ENCODE measurements around the gene NEURL1B.
A peak's percentile ranks its signal among the peaks of the same experiment; 100 is the strongest.

Gene NEURL1B

DNA sequence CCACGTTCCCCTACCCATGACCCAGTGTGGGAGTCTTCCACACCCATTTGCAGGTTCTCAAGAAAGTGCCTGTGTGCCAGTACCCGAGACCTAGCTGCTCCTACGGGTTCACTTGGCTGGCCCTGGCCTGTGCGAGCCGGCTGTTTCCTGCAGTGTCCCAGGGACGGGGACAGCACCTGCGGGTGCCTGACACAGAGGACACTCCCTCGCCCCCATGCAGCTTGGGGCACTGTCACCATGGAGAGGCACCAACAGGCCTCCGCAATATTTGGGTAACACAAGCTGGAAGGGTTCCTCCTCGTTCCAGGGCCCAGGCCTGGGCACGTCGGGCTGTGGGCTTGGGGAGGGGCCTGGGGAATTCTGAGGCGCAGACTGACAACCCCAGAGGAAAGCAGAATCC lies 88.5 kb downstream of the NEURL1B start:
- TF ChIP-seq TCF12 (IDR thresholded peaks at IDR 0.05; ENCODE audit: low read depth) (no peak), ZBTB7A (IDR thresholded peaks at IDR 0.05; ENCODE audit: low read depth) (no peak), TAF1 (IDR thresholded peaks at IDR 0.05; ENCODE audit: low read depth) (no peak), CREB1 (IDR thresholded peaks at IDR 0.05; ENCODE audit: low read depth) (no peak), EGR1 (IDR thresholded peaks at IDR 0.05) (no peak), EP300 (IDR thresholded peaks at IDR 0.05; ENCODE audit: borderline replicate concordance) (no peak), YY1 (IDR thresholded peaks at IDR 0.05; ENCODE audit: low read depth) (no peak), FOXM1 (IDR thresholded peaks at IDR 0.05; ENCODE audit: borderline replicate concordance, low read depth) (no peak), TEAD4 (IDR thresholded peaks at IDR 0.05) (no peak), NFIC (IDR thresholded peaks at IDR 0.05) (no peak), CEBPB (IDR thresholded peaks at IDR 0.05) (no peak), RAD21 (IDR thresholded peaks at IDR 0.05; ENCODE audit: low read depth) (no peak)
- TF ChIP-seq, protein P1, sequence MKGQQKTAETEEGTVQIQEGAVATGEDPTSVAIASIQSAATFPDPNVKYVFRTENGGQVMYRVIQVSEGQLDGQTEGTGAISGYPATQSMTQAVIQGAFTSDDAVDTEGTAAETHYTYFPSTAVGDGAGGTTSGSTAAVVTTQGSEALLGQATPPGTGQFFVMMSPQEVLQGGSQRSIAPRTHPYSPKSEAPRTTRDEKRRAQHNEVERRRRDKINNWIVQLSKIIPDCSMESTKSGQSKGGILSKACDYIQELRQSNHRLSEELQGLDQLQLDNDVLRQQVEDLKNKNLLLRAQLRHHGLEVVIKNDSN (IDR thresholded peaks at IDR 0.05) = no peak
- TF ChIP-seq, protein P2, sequence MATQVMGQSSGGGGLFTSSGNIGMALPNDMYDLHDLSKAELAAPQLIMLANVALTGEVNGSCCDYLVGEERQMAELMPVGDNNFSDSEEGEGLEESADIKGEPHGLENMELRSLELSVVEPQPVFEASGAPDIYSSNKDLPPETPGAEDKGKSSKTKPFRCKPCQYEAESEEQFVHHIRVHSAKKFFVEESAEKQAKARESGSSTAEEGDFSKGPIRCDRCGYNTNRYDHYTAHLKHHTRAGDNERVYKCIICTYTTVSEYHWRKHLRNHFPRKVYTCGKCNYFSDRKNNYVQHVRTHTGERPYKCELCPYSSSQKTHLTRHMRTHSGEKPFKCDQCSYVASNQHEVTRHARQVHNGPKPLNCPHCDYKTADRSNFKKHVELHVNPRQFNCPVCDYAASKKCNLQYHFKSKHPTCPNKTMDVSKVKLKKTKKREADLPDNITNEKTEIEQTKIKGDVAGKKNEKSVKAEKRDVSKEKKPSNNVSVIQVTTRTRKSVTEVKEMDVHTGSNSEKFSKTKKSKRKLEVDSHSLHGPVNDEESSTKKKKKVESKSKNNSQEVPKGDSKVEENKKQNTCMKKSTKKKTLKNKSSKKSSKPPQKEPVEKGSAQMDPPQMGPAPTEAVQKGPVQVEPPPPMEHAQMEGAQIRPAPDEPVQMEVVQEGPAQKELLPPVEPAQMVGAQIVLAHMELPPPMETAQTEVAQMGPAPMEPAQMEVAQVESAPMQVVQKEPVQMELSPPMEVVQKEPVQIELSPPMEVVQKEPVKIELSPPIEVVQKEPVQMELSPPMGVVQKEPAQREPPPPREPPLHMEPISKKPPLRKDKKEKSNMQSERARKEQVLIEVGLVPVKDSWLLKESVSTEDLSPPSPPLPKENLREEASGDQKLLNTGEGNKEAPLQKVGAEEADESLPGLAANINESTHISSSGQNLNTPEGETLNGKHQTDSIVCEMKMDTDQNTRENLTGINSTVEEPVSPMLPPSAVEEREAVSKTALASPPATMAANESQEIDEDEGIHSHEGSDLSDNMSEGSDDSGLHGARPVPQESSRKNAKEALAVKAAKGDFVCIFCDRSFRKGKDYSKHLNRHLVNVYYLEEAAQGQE (IDR thresholded peaks at IDR 0.05; ENCODE audit: low read depth) = no peak
- TF ChIP-seq, protein P3, sequence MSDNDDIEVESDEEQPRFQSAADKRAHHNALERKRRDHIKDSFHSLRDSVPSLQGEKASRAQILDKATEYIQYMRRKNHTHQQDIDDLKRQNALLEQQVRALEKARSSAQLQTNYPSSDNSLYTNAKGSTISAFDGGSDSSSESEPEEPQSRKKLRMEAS (IDR thresholded peaks at IDR 0.05) = no peak

DNA sequence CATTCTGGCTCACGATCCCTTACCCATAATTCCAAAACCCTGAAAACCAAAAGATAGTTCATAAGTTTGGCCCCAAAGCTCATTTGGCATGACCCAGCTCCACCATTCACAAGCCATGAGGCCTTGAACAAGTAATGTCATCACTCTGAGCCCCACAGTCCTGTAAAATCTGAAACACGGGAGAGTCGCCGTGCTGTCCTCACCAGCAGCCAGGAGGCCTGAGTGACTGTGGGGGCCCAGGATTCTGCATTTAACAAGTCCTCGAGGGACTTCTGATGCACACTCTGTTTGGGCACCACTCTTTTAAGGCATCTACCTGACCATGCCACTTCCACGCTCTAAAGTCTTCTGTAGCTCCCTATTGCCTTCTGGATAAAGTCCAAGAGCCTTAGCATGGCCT lies 89.2 kb downstream of the NEURL1B start:
- TF ChIP-seq CEBPB (IDR thresholded peaks at IDR 0.05) (no peak), EP300 (IDR thresholded peaks at IDR 0.05; ENCODE audit: borderline replicate concordance) (no peak), RAD21 (IDR thresholded peaks at IDR 0.05; ENCODE audit: low read depth) (no peak), TAF1 (IDR thresholded peaks at IDR 0.05; ENCODE audit: low read depth) (no peak), YY1 (IDR thresholded peaks at IDR 0.05; ENCODE audit: low read depth) (no peak), FOXM1 (IDR thresholded peaks at IDR 0.05; ENCODE audit: borderline replicate concordance, low read depth) (no peak), CREB1 (IDR thresholded peaks at IDR 0.05; ENCODE audit: low read depth) (no peak), TCF12 (IDR thresholded peaks at IDR 0.05; ENCODE audit: low read depth) (no peak), EGR1 (IDR thresholded peaks at IDR 0.05) (no peak), ZBTB7A (IDR thresholded peaks at IDR 0.05; ENCODE audit: low read depth) (no peak), NFIC (IDR thresholded peaks at IDR 0.05) (no peak), TEAD4 (IDR thresholded peaks at IDR 0.05) (no peak)
- TF ChIP-seq, protein P2 (IDR thresholded peaks at IDR 0.05; ENCODE audit: low read depth) = no peak
- TF ChIP-seq, protein P1 (IDR thresholded peaks at IDR 0.05) = no peak
- TF ChIP-seq, protein P3 (IDR thresholded peaks at IDR 0.05) = no peak

DNA sequence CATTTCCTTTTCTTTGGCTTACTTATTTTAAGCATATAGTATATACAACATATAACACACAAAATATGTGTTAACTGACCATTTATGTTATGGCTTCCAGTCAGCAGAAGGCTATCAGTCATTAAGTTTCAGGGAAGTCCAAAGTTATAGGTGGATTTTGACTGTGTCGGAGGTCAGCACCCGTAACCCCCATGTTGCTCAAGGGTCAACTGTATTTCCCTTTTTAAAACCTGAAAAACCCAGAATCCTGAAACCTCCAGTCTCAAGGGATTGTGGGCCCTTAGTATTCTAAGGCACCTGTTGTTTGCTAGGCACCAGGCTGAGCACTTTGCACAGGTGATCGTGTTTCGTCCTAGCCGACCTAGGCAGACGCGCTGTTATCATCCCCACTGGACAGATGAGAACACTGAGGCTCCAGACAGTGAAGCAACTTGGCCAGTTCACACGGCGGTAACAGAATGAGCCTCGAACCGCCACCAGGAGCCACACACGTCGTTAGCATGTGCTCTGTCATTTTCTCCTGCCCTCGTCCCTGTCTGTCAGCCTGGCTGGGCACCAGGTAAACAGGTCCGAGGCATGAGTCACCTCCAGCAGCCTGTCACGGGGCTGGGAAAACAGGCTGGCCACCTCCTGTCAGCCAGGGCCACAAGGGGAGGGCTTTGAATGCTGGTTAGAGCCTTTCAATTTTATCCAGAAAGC lies 90.1 kb downstream of the NEURL1B start:
- peak; percentile 32; the same call in 1 of the 2 replicates for TF ChIP-seq NFIC (IDR thresholded peaks at IDR 0.05)
- TF ChIP-seq, protein P3 (IDR thresholded peaks at IDR 0.05) = peak; percentile 95
- TF ChIP-seq, protein P1 (IDR thresholded peaks at IDR 0.05) = peak; percentile 59
- TF ChIP-seq EGR1 (IDR thresholded peaks at IDR 0.05) = no peak

DNA sequence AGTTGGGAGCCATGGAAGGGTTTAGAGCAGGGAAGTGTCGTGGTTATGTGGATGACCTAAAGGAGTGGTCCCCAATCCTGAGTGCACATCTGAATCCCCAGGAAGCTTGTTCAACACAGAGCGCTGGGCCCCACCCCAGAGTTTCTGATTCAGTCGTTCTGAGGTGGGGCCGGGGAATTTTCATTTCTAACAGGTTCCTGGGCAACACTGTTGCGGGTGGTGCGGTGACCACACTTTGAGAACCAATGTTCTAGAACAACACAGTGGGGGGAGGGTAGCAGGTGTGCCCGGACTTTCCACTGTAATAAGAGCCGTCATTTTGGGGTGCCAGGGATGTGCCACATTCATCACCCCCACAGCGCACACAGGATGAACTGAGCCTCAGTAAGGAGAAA lies 90.6 kb downstream of the NEURL1B start:
- TF ChIP-seq, protein P3 (IDR thresholded peaks at IDR 0.05) = no peak
- TF ChIP-seq YY1 (IDR thresholded peaks at IDR 0.05; ENCODE audit: low read depth) = no peak
- TF ChIP-seq CEBPB (IDR thresholded peaks at IDR 0.05) = no peak
- TF ChIP-seq RAD21 (IDR thresholded peaks at IDR 0.05; ENCODE audit: low read depth) = no peak
- TF ChIP-seq TAF1 (IDR thresholded peaks at IDR 0.05; ENCODE audit: low read depth) = no peak
- TF ChIP-seq CREB1 (IDR thresholded peaks at IDR 0.05; ENCODE audit: low read depth) = no peak
- no peak for TF ChIP-seq EP300 (IDR thresholded peaks at IDR 0.05; ENCODE audit: borderline replicate concordance)
- TF ChIP-seq EGR1 (IDR thresholded peaks at IDR 0.05) = no peak
- TF ChIP-seq FOXM1 (IDR thresholded peaks at IDR 0.05; ENCODE audit: borderline replicate concordance, low read depth) = no peak
- TF ChIP-seq NFIC (IDR thresholded peaks at IDR 0.05) = no peak
